Right ventricle myocardium inferior (tissue), 1 donor: ENCODE data around the gene UQCC2. TPM values are rescaled to one million over a fixed set of nuclear protein-coding genes. Genes with fewer than 3 reads are reported as not detected.

Experiments used
- ATAC-seq: fragments of 200-7000 bp; cut with Tn5 transposase; one replicate; pipeline ENCODE4 v1.9.1; 2020; ENCODE audit warnings: mild to moderate bottlenecking, moderate library complexity
- DNase-seq: peaks from one replicate; pipeline ENCODE4 v3.0.0; 2021; ENCODE audit errors: missing footprints
- intact Hi-C: fragments of 100-400 bp; cut with DNase I; formaldehyde crosslinking; loops from one replicate; pipeline ENCODE4 v1.11.0; 2022
- total RNA-seq: library from RNA; stranded (reverse); fragmentation: NEBNext Ultra II Directional; extraction: Animal tissue kit (Norgen Biotek cat#: 25700); gene quantifications from one replicate; pipeline ENCODE4 v1.2.1, GENCODE V29; 2021
- donor health status: DM: no; HTN: yes; CAD: no; lungs with severe emphysema.

The UQCC2 gene
- total RNA-seq, 1 donor from 2014 or later = 215 TPM

GRCh38 chr6:33696548-33697518 is 14.7 kb downstream of the UQCC2 start:
- no peak for DNase-seq
- ATAC-seq = peak; percentile 15
- intact Hi-C loops = loop anchor here (2.0 to 10.0 kb wide), 3 partner anchors 60 to 282 kb away; partner anchors contain the start of genes CUTA and PHF1

GRCh38 chr6:33696076-33696475 is 15.4 kb downstream of the UQCC2 start:
- ATAC-seq = no peak
- intact Hi-C loops = loop anchor here (2.0 to 10.0 kb wide), 3 partner anchors 59 to 281 kb away; partner anchors contain the start of genes CUTA and PHF1
- DNase-seq = no peak

GRCh38 chr6:33695451-33695887 is 16.0 kb downstream of the UQCC2 start:
- DNase-seq (peak; percentile 64), ATAC-seq (no peak)
- intact Hi-C loops = loop anchor here (5.0 to 10.0 kb wide), 2 partner anchors 58 to 281 kb away; partner anchors contain the start of genes CUTA and PHF1

GRCh38 chr6:33694977-33695376 is 16.5 kb downstream of the UQCC2 start:
- DNase-seq (peak; percentile 9), ATAC-seq (no peak)
- intact Hi-C loops = loop anchor here (5.0 to 10.0 kb wide), 2 partner anchors 58 to 280 kb away; partner anchors contain the start of genes CUTA and PHF1

- DNase-seq = peak; percentile 57
- no peak for ATAC-seq
- intact Hi-C loops = loop anchor here (10.0 kb wide), 1 partner anchor 280 kb away; the partner anchor contains the start of genes CUTA and PHF1
These were observed 17.0 kb downstream of the UQCC2 start for GRCh38 chr6:33694401-33694931.

- peak; percentile 59 for ATAC-seq
- DNase-seq = peak; percentile 64
- intact Hi-C loops = loop anchor here (10.0 kb wide), 1 partner anchor 279 kb away; the partner anchor contains the start of genes CUTA and PHF1
These were observed 18.1 kb downstream of the UQCC2 start for GRCh38 chr6:33693186-33694105.

- DNase-seq (peak; percentile 70), ATAC-seq (peak; percentile 19)
- intact Hi-C loops = loop anchor here (10.0 kb wide), 1 partner anchor 278 kb away; the partner anchor contains the start of genes CUTA and PHF1
These were observed 18.7 kb downstream of the UQCC2 start for GRCh38 chr6:33692760-33693158.

- intact Hi-C loops = loop anchor here (10.0 kb wide), 1 partner anchor 277 kb away; the partner anchor contains the start of genes CUTA and PHF1
- peak; percentile 75 for ATAC-seq
- peak; percentile 78 for DNase-seq
These were observed 19.3 kb downstream of the UQCC2 start for GRCh38 chr6:33692078-33692759.

GRCh38 chr6:33691456-33692077 is 19.9 kb downstream of the UQCC2 start:
- DNase-seq = peak; percentile 62
- intact Hi-C loops = loop anchor here (10.0 kb wide), 1 partner anchor 277 kb away; the partner anchor contains the start of genes CUTA and PHF1
- ATAC-seq = no peak

- ATAC-seq (no peak), DNase-seq (peak; percentile 61)
- intact Hi-C loops = loop anchor here (10.0 kb wide), 1 partner anchor 276 kb away; the partner anchor contains the start of genes CUTA and PHF1
These were observed 20.7 kb downstream of the UQCC2 start for GRCh38 chr6:33690766-33691165.

GRCh38 chr6:33689879-33690278 is 21.6 kb downstream of the UQCC2 start:
- intact Hi-C loops = loop anchor here (10.0 kb wide), 1 partner anchor 275 kb away; the partner anchor contains the start of genes CUTA and PHF1
- DNase-seq (peak; percentile 21), ATAC-seq (no peak)

GRCh38 chr6:33689148-33689494 is 22.4 kb downstream of the UQCC2 start:
- ATAC-seq (no peak), DNase-seq (peak; percentile 57)
- intact Hi-C loops = no loop called here

- ATAC-seq (no peak), DNase-seq (peak; percentile 11)
- intact Hi-C loops = no loop called here
These were observed 22.9 kb downstream of the UQCC2 start for GRCh38 chr6:33688451-33689147.

GRCh38 chr6:33688006-33688405 is 23.5 kb downstream of the UQCC2 start:
- DNase-seq = peak; percentile 27
- intact Hi-C loops = no loop called here
- no peak for ATAC-seq

GRCh38 chr6:33686981-33687975 is 24.2 kb downstream of the UQCC2 start:
- DNase-seq (peak; percentile 59), ATAC-seq (no peak)
- intact Hi-C loops = no loop called here
